CD8-positive, alpha-beta memory T cell (primary cell): ENCODE results near the gene SYNE2. TPM values are rescaled to one million over a fixed set of nuclear protein-coding genes. Genes with fewer than 3 reads are reported as not detected.

ENCODE experiments used
- CTCF ChIA-PET: fragments of 350-600 bp; sonication (Branson Sonifier 250); formaldehyde crosslinking; loops from one replicate; lab custom pipeline; 2021; ENCODE audit warnings: antibody characterized with exemption; lab: Charles Lee
- POLR2A ChIA-PET: fragments of 350-600 bp; sonication (Branson Sonifier 250); formaldehyde crosslinking; loops from one replicate; lab custom pipeline; 2021; ENCODE audit warnings: antibody characterized with exemption; lab: Charles Lee
- DNase-seq, 5 donors: peaks; one replicate each; pipeline versions ENCODE4 v3.0.0 to v3.0.0-alpha.2; 2020 to 2022; ENCODE audit warnings: mixed read lengths in 1 of 5
- H3K27ac ChIP-seq: one replicate; pipeline ENCODE4 v1.7.0; 2013; ENCODE audit warnings: low read depth, mild to moderate bottlenecking, low read length, moderate library complexity
- H3K27me3 ChIP-seq: 2 replicates; pipeline ENCODE4 v1.7.0; 2013; ENCODE audit warnings: low read length, mild to moderate bottlenecking; ENCODE audit not compliant: insufficient read depth, poor library complexity, severe bottlenecking
- H3K36me3 ChIP-seq: 2 replicates; pipeline ENCODE4 v1.7.0; 2013; ENCODE audit warnings: mild to moderate bottlenecking, low read length, moderate library complexity; ENCODE audit not compliant: insufficient read depth
- H3K4me1 ChIP-seq: 2 replicates; pipeline ENCODE4 v1.7.0; 2013; ENCODE audit warnings: mild to moderate bottlenecking, low read length, moderate library complexity; ENCODE audit not compliant: insufficient read depth
- H3K4me3 ChIP-seq: 2 replicates; pipeline ENCODE4 v1.7.0; 2013; ENCODE audit warnings: mild to moderate bottlenecking, low read length
- H3K9me3 ChIP-seq: 2 replicates; pipeline ENCODE4 v1.7.0; 2013; ENCODE audit warnings: mild to moderate bottlenecking, low read length
- H3K27ac Mint-ChIP-seq, 8 donors: one replicate each; pipeline ENCODE4 v1.8.0; 2020 to 2021; ENCODE audit warnings: mixed read lengths in 8 of 8, mild to moderate bottlenecking in 6 of 8, inconsistent platforms in 3 of 8, moderate library complexity in 3 of 8
- H3K27me3 Mint-ChIP-seq, 2 donors: one replicate each; pipeline ENCODE4 v1.8.0; 2020 to 2021; ENCODE audit warnings: mixed read lengths in 2 of 2, mild to moderate bottlenecking in 1 of 2, moderate library complexity in 1 of 2
- H3K36me3 Mint-ChIP-seq, 3 donors: one replicate each; pipeline ENCODE4 v1.8.0; 2020 to 2021; ENCODE audit warnings: mixed read lengths in 3 of 3, inconsistent platforms in 1 of 3, mild to moderate bottlenecking in 1 of 3
- H3K4me1 Mint-ChIP-seq, 3 donors: one replicate each; pipeline ENCODE4 v1.8.0; 2020 to 2021; ENCODE audit warnings: mixed read lengths in 3 of 3, inconsistent platforms in 1 of 3, mild to moderate bottlenecking in 1 of 3
- H3K4me3 Mint-ChIP-seq, 7 donors: one replicate each; pipeline ENCODE4 v1.8.0; 2020 to 2021; ENCODE audit warnings: mixed read lengths in 7 of 7, mild to moderate bottlenecking in 6 of 7, moderate library complexity in 4 of 7, inconsistent platforms in 2 of 7
- H3K9me3 Mint-ChIP-seq, 5 donors: one replicate each; pipeline ENCODE4 v1.8.0; 2020 to 2022; ENCODE audit warnings: mixed read lengths in 5 of 5, mild to moderate bottlenecking in 3 of 5, moderate library complexity in 2 of 5, inconsistent platforms in 1 of 5
- polyA plus RNA-seq: library from polyadenylated mRNA; unstranded; fragments of 300-500 nt; fragmentation: Illumina TruSeq; gene quantifications from one replicate; pipeline ENCODE4 v1.2.3, GENCODE V29; 2021
- total RNA-seq, 2 experiments: library from RNA; stranded (reverse); gene quantifications; one replicate each; pipeline ENCODE4 v1.2.3, GENCODE V29; 2021

SYNE2 gene
- total and polyA plus RNA-seq, 3 experiments from 2014 or later, result 45.2 to 104 (median 45.6) TPM

DNA sequence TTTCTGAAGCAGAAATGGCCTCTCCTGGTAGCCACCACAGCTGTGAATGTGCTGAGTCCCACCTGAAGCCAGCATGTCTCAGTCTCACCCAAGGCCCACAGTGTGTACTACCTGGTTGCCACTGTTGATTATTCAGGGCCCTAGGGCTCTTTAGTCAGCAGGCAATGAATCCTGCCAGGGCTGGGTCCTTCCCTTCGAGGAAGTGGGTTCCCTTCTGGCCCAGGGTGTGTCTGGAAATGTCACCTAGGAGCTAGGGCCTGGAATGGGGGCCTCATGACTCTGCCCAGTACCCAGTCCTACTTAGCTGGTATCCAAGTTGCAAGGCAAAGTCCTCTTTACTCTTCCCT, 207.4 kb downstream of the SYNE2 start:
- H3K4me3 Mint-ChIP-seq, result no peak overlapping the region
- Histone ChIP-seq H3K9me3 (no peaks in the 10 kb centered on the region), H3K36me3 (peaks cover 23% of the 10 kb centered on the region), H3K4me1 (no peaks in the 10 kb centered on the region), H3K4me3 (no peak overlapping the region), H3K27ac (no peak overlapping the region), H3K27me3 (no peaks in the 10 kb centered on the region)
- DNase-seq, result no peak
- H3K36me3 Mint-ChIP-seq, result peaks cover 12 to 80% (median 24%) of the 10 kb centered on the region in 3 donors
- no peaks in the 10 kb centered on the region for H3K27me3 Mint-ChIP-seq
- H3K27ac Mint-ChIP-seq, result peak overlapping the region in 2 of 8 donors; percentile 38 to 48
- H3K9me3 Mint-ChIP-seq, result no peaks in the 10 kb centered on the region
- CTCF ChIA-PET, result no interaction called here
- POLR2A ChIA-PET, result no interaction called here
- H3K4me1 Mint-ChIP-seq, result peaks cover 12 to 25% (median 15%) of the 10 kb centered on the region in 3 donors

DNA sequence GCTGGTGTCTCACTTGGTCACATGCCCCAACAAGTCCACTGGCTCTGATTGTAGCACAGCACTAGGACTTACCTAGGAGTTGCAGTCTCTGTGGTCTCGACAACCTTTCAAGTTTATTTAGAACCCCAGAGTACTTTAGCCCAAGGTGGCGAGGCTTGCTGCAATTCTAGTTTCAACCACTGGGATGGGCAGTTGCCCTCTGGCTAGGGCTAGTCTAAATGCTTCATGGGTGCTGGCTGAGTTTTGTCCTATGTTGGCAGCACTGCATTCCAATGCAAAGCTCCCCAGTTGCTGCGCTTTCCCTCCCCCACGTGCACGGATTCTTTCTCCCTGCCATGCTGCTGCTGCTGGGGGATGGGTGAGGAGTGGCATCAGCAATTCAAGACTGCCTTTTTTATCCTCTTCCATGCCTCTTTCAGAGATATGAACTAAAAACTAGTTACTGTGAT, 207.9 kb downstream of the SYNE2 start:
- H3K36me3 ChIP-seq, result peaks cover 23% of the 10 kb centered on the region

DNA sequence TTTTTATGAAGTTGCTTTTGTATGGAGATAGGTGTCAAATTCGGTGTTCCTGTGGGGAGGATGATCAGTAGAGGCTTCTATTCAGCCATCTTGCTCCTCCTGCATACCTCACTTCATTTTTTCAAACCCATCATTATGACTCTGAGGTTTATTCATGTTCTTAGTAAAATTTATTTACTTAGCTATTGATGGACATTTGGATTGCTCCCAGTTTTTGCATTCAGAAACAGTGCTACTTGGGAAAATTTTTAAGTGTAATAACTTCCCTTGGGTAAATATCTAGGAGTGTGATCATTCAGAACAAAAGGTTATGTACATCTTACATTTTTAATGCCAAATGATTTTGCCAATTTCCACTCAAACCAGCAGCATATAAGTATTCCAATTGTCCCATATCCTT, 208.3 kb downstream of the SYNE2 start:
- Histone ChIP-seq H3K4me1 (no peaks in the 10 kb centered on the region), H3K27me3 (no peaks in the 10 kb centered on the region), H3K27ac (no peak overlapping the region), H3K9me3 (no peaks in the 10 kb centered on the region), H3K4me3 (no peak overlapping the region), H3K36me3 (peaks cover 20% of the 10 kb centered on the region)
- POLR2A ChIA-PET, result no interaction called here
- Mint-ChIP-seq H3K36me3 (peaks cover 12 to 82% (median 27%) of the 10 kb centered on the region in 3 donors), H3K4me3 (no peak overlapping the region), H3K27me3 (no peaks in the 10 kb centered on the region), H3K4me1 (peaks cover 12 to 25% (median 15%) of the 10 kb centered on the region in 3 donors), H3K9me3 (no peaks in the 10 kb centered on the region), H3K27ac (peak overlapping the region in 2 of 8 donors; percentile 61 to 79)
- CTCF ChIA-PET, result no interaction called here
- no peak for DNase-seq

More for the DNA sequence above, 207.9 kb downstream of the SYNE2 start:
- Histone ChIP-seq H3K27ac (no peak overlapping the region), H3K27me3 (no peaks in the 10 kb centered on the region), H3K4me3 (no peak overlapping the region), H3K4me1 (no peaks in the 10 kb centered on the region), H3K9me3 (no peaks in the 10 kb centered on the region)
- H3K9me3 Mint-ChIP-seq, result no peaks in the 10 kb centered on the region
- H3K27ac Mint-ChIP-seq, result peak overlapping the region in 2 of 8 donors; percentile 38 to 79
- ChIA-PET POLR2A (no interaction called here), CTCF (no interaction called here)
- no peak for DNase-seq
- H3K4me1 Mint-ChIP-seq, result peaks cover 12 to 25% (median 15%) of the 10 kb centered on the region in 3 donors
- H3K4me3 Mint-ChIP-seq, result peak overlapping the region in 1 of 7 donors; percentile 65
- H3K36me3 Mint-ChIP-seq, result peaks cover 12 to 84% (median 27%) of the 10 kb centered on the region in 3 donors
- no peaks in the 10 kb centered on the region for H3K27me3 Mint-ChIP-seq

DNA sequence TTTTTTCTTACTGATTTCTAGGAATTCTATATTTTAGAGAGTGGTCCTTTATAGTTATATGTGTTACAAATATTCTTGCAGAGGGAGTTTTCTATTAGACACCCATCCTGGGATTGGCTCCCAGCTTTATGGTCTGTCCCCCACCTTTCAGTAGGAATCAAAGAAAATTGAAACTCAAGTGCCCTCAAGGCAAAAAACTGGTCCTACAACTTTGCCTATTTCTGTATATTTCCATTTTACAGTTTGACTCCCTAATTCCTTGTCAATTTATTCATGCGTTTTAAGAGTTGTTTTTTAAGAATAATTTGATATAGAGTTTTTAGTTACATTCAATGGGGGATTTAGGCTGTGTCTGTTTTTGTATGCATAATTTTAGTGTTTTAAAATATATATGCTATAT, 208.9 kb downstream of the SYNE2 start:
- H3K9me3 Mint-ChIP-seq, result no peaks in the 10 kb centered on the region
- Histone ChIP-seq H3K9me3 (no peaks in the 10 kb centered on the region), H3K27me3 (no peaks in the 10 kb centered on the region), H3K4me1 (no peaks in the 10 kb centered on the region), H3K36me3 (peaks cover 20% of the 10 kb centered on the region), H3K27ac (no peak overlapping the region), H3K4me3 (no peak overlapping the region)
- no peak for DNase-seq
- peaks cover 12 to 25% (median 15%) of the 10 kb centered on the region in 3 donors for H3K4me1 Mint-ChIP-seq
- H3K36me3 Mint-ChIP-seq, result peaks cover 12 to 84% (median 29%) of the 10 kb centered on the region in 3 donors
- ChIA-PET CTCF (no interaction called here), POLR2A (no interaction called here)
- H3K4me3 Mint-ChIP-seq, result no peak overlapping the region
- no peak overlapping the region for H3K27ac Mint-ChIP-seq
- H3K27me3 Mint-ChIP-seq, result no peaks in the 10 kb centered on the region

DNA sequence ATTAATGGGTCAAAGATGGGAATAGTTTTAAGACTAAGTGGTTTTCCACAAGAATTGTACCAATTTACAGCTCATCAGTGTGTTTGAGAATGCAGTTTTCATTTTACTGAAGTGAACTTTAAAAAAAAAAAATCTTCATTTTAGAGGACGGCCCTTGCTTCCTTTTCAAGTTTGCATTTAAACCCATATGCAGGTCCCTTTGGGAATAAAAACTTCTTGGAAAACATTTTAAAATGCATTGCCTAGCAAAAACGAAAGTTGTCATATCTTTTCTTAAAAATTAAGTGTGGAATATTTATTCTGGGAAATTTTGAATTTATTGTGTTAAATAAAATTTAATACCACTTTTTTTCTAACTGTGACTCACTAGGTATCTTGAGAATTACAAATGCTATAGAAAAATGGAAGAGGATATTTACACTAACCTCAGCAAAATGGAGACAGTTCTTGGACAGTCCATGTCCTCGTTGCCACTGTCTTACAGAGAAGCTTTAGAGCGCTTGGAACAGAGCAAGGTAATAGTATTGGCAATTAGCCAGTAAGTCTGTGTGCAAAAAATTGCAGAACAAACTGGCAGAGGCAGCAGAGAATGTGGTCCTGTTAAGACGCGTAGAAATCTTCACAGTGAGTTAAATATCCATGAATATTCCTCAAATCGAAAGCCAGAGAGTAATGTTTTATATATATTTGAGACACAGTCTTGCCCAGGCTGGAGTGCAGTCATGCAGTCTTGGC, 209.7 kb downstream of the SYNE2 start:
- Histone ChIP-seq H3K27me3 (no peaks in the 10 kb centered on the region), H3K36me3 (peaks cover 20% of the 10 kb centered on the region), H3K4me3 (no peak overlapping the region), H3K9me3 (no peaks in the 10 kb centered on the region), H3K4me1 (no peaks in the 10 kb centered on the region), H3K27ac (no peak overlapping the region)
- ChIA-PET POLR2A (no interaction called here), CTCF (no interaction called here)
- H3K4me3 Mint-ChIP-seq, result no peak overlapping the region
- no peak for DNase-seq
- peaks cover 12 to 85% (median 28%) of the 10 kb centered on the region in 3 donors for H3K36me3 Mint-ChIP-seq
- no peaks in the 10 kb centered on the region for H3K9me3 Mint-ChIP-seq
- H3K4me1 Mint-ChIP-seq, result peaks cover 9 to 18% (median 15%) of the 10 kb centered on the region in 3 donors
- H3K27me3 Mint-ChIP-seq, result no peaks in the 10 kb centered on the region
- H3K27ac Mint-ChIP-seq, result no peak overlapping the region

DNA sequence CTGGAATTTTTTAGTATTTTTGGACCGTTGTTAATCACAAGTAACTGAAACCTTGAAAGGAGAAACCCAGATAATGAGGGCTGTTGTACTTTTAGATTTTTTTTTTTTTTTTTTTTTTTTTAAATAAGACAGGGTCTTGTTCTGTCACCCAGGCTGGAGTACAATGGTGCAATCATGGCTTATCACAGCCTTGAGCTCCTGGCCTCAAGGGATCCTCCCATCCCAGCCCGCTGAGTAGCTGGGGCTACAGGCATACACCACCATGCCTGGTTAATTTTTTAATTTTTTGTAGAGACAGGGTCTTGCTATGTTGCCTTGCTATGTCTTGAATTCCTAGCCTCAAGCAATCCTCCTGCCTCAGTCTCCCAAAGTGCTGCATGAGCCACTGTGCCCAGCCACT, 211.6 kb downstream of the SYNE2 start:
- no peaks in the 10 kb centered on the region for H3K27me3 ChIP-seq
- peaks cover 5 to 10% (median 8%) of the 10 kb centered on the region in 3 donors for H3K4me1 Mint-ChIP-seq
- no peak overlapping the region for H3K4me3 Mint-ChIP-seq
- H3K27ac ChIP-seq, result no peak overlapping the region
- CTCF ChIA-PET, result no interaction called here
- no peaks in the 10 kb centered on the region for H3K27me3 Mint-ChIP-seq
- POLR2A ChIA-PET, result no interaction called here
- H3K9me3 Mint-ChIP-seq, result no peaks in the 10 kb centered on the region
- H3K36me3 Mint-ChIP-seq, result peaks cover 12 to 84% (median 26%) of the 10 kb centered on the region in 3 donors
- no peak for DNase-seq
- no peak overlapping the region for H3K4me3 ChIP-seq
- H3K9me3 ChIP-seq, result no peaks in the 10 kb centered on the region
- no peak overlapping the region for H3K27ac Mint-ChIP-seq
- H3K4me1 ChIP-seq, result no peaks in the 10 kb centered on the region
- peaks cover 21% of the 10 kb centered on the region for H3K36me3 ChIP-seq

DNA sequence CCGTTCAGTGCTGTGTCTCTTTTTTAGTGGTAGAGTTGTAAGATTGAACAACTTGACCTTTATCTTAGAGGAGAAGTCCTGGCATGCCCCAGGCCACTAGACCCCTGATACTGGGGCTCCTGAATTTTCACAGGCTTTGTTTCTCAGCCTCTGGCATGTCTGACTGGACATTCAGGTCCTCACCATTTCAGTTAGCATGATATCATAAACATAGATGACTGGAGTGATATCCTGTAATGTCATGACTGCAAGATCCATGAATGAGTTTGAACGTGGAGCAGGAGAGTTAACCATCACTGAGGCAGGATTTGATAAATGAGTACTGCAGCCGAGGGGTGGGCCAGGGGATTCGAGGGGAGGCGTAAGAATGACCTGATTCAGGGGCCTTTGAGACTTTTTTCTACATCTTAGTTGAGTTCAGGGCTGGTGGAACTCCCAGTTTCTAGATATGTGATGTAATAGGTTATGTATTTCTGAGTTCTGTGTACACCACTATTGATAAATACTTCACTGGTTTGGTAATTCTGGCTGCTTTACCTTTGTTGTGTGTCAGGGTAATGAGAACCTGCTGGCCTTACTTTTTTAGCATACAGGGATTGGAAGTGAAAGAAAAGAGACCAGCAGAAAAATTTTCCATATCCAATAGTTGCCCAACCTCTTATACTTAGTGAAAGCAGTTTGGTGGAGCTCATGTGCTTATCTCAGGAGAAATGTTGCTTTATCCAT, 217.0 kb downstream of the SYNE2 start:
- H3K9me3 ChIP-seq, result no peaks in the 10 kb centered on the region
- peaks cover 39% of the 10 kb centered on the region for H3K36me3 ChIP-seq
- Mint-ChIP-seq H3K27ac (peak overlapping the region in 5 of 8 donors; percentile 7 to 48 (median 33)), H3K4me1 (peaks cover 0 to 2% (median 0%) of the 10 kb centered on the region in 3 donors), H3K4me3 (peak overlapping the region in 1 of 7 donors; percentile 61), H3K27me3 (no peaks in the 10 kb centered on the region), H3K9me3 (no peaks in the 10 kb centered on the region), H3K36me3 (peaks cover 8 to 90% (median 33%) of the 10 kb centered on the region in 3 donors)
- no peaks in the 10 kb centered on the region for H3K27me3 ChIP-seq
- no peak overlapping the region for H3K27ac ChIP-seq
- POLR2A ChIA-PET, result no interaction called here
- no peak for DNase-seq
- H3K4me3 ChIP-seq, result no peak overlapping the region
- CTCF ChIA-PET, result no interaction called here
- no peaks in the 10 kb centered on the region for H3K4me1 ChIP-seq
